HepG2 (cell line): ENCODE measurements around the gene NPPC. TPM values are rescaled to one million over a fixed set of nuclear protein-coding genes. Genes with fewer than 3 reads are reported as not detected.

Experiments
- BHLHE40 ChIP-seq: IDR thresholded peaks from 2 replicates; pipeline ENCODE4 v1.6.1; 2011; ENCODE audit warnings: low read length, improper control_type of control experiment
- CBFB ChIP-seq: sonication (generic); formaldehyde crosslinking; IDR thresholded peaks from 2 replicates; pipeline ENCODE4 v1.4.0; 2020; ENCODE audit warnings: missing genetic modification reagents
- CEBPZ ChIP-seq: IDR thresholded peaks from 2 replicates; pipeline ENCODE4 v1.6.1; 2012; ENCODE audit warnings: low read length, improper control_type of control experiment
- GATAD1 ChIP-seq: IDR thresholded peaks from 2 replicates; pipeline ENCODE4 v1.6.1; 2016; ENCODE audit warnings: missing genetic modification reagents, missing compliant biosample characterization
- HDAC2 ChIP-seq: sonication (generic); formaldehyde crosslinking; IDR thresholded peaks from 2 replicates; pipeline ENCODE4 v1.4.0; 2020; ENCODE audit warnings: missing genetic modification reagents
- HNRNPK ChIP-seq: fragments of 200-400 bp; formaldehyde crosslinking; IDR thresholded peaks from 2 replicates; pipeline ENCODE4 v1.6.1; 2018; ENCODE audit warnings: low read length, low read depth, moderate library complexity, mild to moderate bottlenecking; ENCODE audit not compliant: poor library complexity, severe bottlenecking
- HNRNPUL1 ChIP-seq: fragments of 200-400 bp; formaldehyde crosslinking; IDR thresholded peaks from 2 replicates; pipeline ENCODE4 v1.6.1; 2017; ENCODE audit warnings: low read depth, mild to moderate bottlenecking, low read length, moderate library complexity
- NFE2L2 ChIP-seq: fragments of 150-350 bp; IDR thresholded peaks from 2 replicates; pipeline ENCODE4 v1.6.1; 2014; ENCODE audit warnings: low read length
- NPAS2 ChIP-seq: sonication (generic); formaldehyde crosslinking; IDR thresholded peaks from 2 replicates; pipeline ENCODE4 v1.8.0; 2022; ENCODE audit warnings: mild to moderate bottlenecking, missing genetic modification reagents, borderline replicate concordance
- RBM22 ChIP-seq: fragments of 200-400 bp; formaldehyde crosslinking; optimal IDR thresholded peaks from 2 replicates; pipeline ENCODE3; 2017; ENCODE audit warnings: mild to moderate bottlenecking, low read length, moderate library complexity
- RXRA ChIP-seq: sonication (generic); formaldehyde crosslinking; IDR thresholded peaks from 2 replicates; pipeline ENCODE4 v1.5.1; 2020; ENCODE audit warnings: missing genetic modification reagents
- SUZ12 ChIP-seq: fragments of 150-350 bp; IDR thresholded peaks from 2 replicates; pipeline ENCODE4 v1.6.1; 2014; ENCODE audit warnings: low read depth, low read length
- ZC3H4 ChIP-seq: sonication (generic); formaldehyde crosslinking; IDR thresholded peaks from 2 replicates; pipeline ENCODE4 v1.4.0; 2020; ENCODE audit warnings: missing genetic modification reagents, borderline replicate concordance
- ZFP82 ChIP-seq: sonication (generic); formaldehyde crosslinking; IDR thresholded peaks from 2 replicates; pipeline ENCODE4 v1.5.1; 2020; ENCODE audit warnings: mild to moderate bottlenecking, missing genetic modification reagents, borderline replicate concordance
- ZNF276 ChIP-seq: sonication (generic); formaldehyde crosslinking; IDR thresholded peaks from 2 replicates; pipeline ENCODE4 v1.4.0; 2020; ENCODE audit warnings: mild to moderate bottlenecking, low read depth, missing genetic modification reagents
- ZNF550 ChIP-seq: sonication (generic); formaldehyde crosslinking; IDR thresholded peaks from 2 replicates; pipeline ENCODE4 v1.4.0; 2020; ENCODE audit warnings: mild to moderate bottlenecking, missing genetic modification reagents, borderline replicate concordance
- ZNF614 ChIP-seq: IDR thresholded peaks from 2 replicates; pipeline ENCODE4 v1.6.1; 2018; ENCODE audit warnings: missing biosample characterization, missing genetic modification reagents, inconsistent platforms, borderline replicate concordance
- ZNF784 ChIP-seq: sonication (generic); formaldehyde crosslinking; IDR thresholded peaks from 2 replicates; pipeline ENCODE4 v1.5.1; 2020; ENCODE audit warnings: missing genetic modification reagents, mild to moderate bottlenecking, borderline replicate concordance
- ZSCAN20 ChIP-seq: sonication (generic); formaldehyde crosslinking; IDR thresholded peaks from 2 replicates; pipeline ENCODE4 v1.4.0; 2020; ENCODE audit warnings: missing genetic modification reagents, mild to moderate bottlenecking, borderline replicate concordance
- polyA plus RNA-seq, 8 experiments: library from polyadenylated mRNA; depleted of rRNA in 3 of 8; stranded (reverse) in 7 of 8; unstranded in 1 of 8; fragments of >200 nt; fragmentation: Illumina TruSeq in 4 of 8; extraction: Trizol in 4 of 8; gene quantifications; 2 replicates each; pipeline versions ENCODE4 v1.2.1 to v1.2.3, GENCODE V29; 2011 to 2016; ENCODE audit warnings: low read depth in 4 of 8, missing spikeins in 1 of 8, mixed read lengths in 1 of 8; ENCODE audit not compliant: insufficient read depth in 1 of 8
- total RNA-seq, 5 experiments: library from RNA; depleted of rRNA; stranded (reverse); fragments of >200 nt; fragmentation: Illumina TruSeq; extraction: Trizol; gene quantifications; 2 replicates each; pipeline ENCODE4 v1.2.3, GENCODE V29; 2016; ENCODE audit warnings: low read depth in 1 of 5
- TF ChIP-seq, protein P1 (sequence below): sonication (generic); formaldehyde crosslinking; IDR thresholded peaks from 2 replicates; pipeline ENCODE4 v1.8.0; 2022; ENCODE audit warnings: missing genetic modification reagents, mild to moderate bottlenecking, inconsistent platforms, borderline replicate concordance

The NPPC gene
- total and polyA plus RNA-seq, 2 of the 13 experiments (the other 11 are each of a cell fraction or from before 2014, with no cell fraction given): 0.11 TPM; not detected in 1

- no peak for TF ChIP-seq NFE2L2
- TF ChIP-seq HDAC2 (CRISPR knock-in tag): peak; percentile 86
- peak; percentile 91 for TF ChIP-seq ZNF276
- no peak for TF ChIP-seq ZC3H4 (CRISPR knock-in tag)
- no peak for TF ChIP-seq RBM22
- TF ChIP-seq RXRA (CRISPR knock-in tag): peak; percentile 65
- peak; percentile 47; the same call in 1 of the 2 replicates for TF ChIP-seq ZFP82 (CRISPR knock-in tag)
- TF ChIP-seq ZNF550: peak; percentile 35; the same call in 1 of the 2 replicates
- peak; percentile 86 for TF ChIP-seq HNRNPK
- peak; percentile 55; the same call in 1 of the 2 replicates for TF ChIP-seq BHLHE40
- no peak for TF ChIP-seq CEBPZ
- TF ChIP-seq, protein P1, sequence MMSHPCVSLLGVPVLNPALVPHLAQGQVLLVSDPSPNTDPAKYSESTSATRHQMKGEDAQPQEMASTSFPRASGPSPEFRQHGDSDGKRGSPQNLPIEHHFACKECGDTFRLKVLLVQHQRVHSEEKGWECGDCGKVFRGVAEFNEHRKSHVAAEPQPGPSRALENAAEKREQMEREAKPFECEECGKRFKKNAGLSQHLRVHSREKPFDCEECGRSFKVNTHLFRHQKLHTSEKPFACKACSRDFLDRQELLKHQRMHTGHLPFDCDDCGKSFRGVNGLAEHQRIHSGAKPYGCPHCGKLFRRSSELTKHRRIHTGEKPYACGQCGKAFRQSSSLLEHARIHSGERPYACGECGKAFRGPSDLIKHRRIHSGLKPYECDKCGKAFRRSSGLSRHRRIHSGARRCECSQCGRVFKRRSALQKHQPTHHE (CRISPR knock-in tag): peak; percentile 92; the same call in 1 of the 2 replicates
- TF ChIP-seq GATAD1: peak; percentile 96
- TF ChIP-seq HNRNPUL1: peak; percentile 59; the same call in 1 of the 2 replicates
- TF ChIP-seq NPAS2 (CRISPR knock-in tag): no peak
- TF ChIP-seq SUZ12: no peak
- TF ChIP-seq CBFB: peak; percentile 95
- peak; percentile 94; the same call in 1 of the 2 replicates for TF ChIP-seq ZNF784 (CRISPR knock-in tag)
- no peak; the same call in 1 of the 2 replicates for TF ChIP-seq ZNF614 (CRISPR knock-in tag)
- TF ChIP-seq ZSCAN20 (CRISPR knock-in tag): peak; percentile 83; the same call in 1 of the 2 replicates
Measured at GRCh38 chr2:231961349-231962166, 35.4 kb upstream of the NPPC start, which contains the start of gene DIS3L2 (continued).
